Neural progenitor cell (in vitro differentiated cells): ENCODE data around the gene SMAD9. TPM values are rescaled to one million over a fixed set of nuclear protein-coding genes. Genes with fewer than 3 reads are reported as not detected.

Experiments used
- DNase-seq: peaks from one replicate; pipeline ENCODE4 v3.0.0-alpha.2; 2016; ENCODE audit warnings: low spot score
- H2AFZ ChIP-seq: fragments of 200-600 bp; sonication (generic); replicated peaks from 2 replicates; pipeline ENCODE4 v1.6.1; 2016; ENCODE audit warnings: antibody characterized with exemption
- H3F3A ChIP-seq: fragments of 200-600 bp; sonication (generic); 2 replicates; pipeline ENCODE4 v1.6.1; 2016; ENCODE audit warnings: antibody characterized with exemption, low read depth
- H3K27ac ChIP-seq: fragments of 200-600 bp; sonication (generic); 2 replicates; pipeline ENCODE4 v1.5.1; 2016; ENCODE audit warnings: mild to moderate bottlenecking
- H3K27me3 ChIP-seq: fragments of 200-600 bp; sonication (generic); 2 replicates; pipeline ENCODE4 v1.6.1; 2016; ENCODE audit warnings: mild to moderate bottlenecking, moderate library complexity
- H3K36me3 ChIP-seq: fragments of 200-600 bp; sonication (generic); 2 replicates; pipeline ENCODE4 v1.5.1; 2016
- H3K4me1 ChIP-seq: fragments of 200-600 bp; sonication (generic); 2 replicates; pipeline ENCODE4 v1.6.1; 2016; ENCODE audit warnings: mixed run types
- H3K4me2 ChIP-seq: fragments of 200-600 bp; sonication (generic); 2 replicates; pipeline ENCODE4 v1.6.1; 2016
- H3K4me3 ChIP-seq: fragments of 200-600 bp; sonication (generic); 2 replicates; pipeline ENCODE4 v1.5.1; 2016
- H3K79me2 ChIP-seq: fragments of 200-600 bp; sonication (generic); 2 replicates; pipeline ENCODE4 v1.6.1; 2016; ENCODE audit warnings: low read depth
- H3K9ac ChIP-seq: fragments of 200-600 bp; sonication (generic); 2 replicates; pipeline ENCODE4 v1.6.1; 2016
- H3K9me3 ChIP-seq: fragments of 200-600 bp; sonication (generic); 2 replicates; pipeline ENCODE4 v1.5.1; 2016; ENCODE audit warnings: low read depth
- H4K20me1 ChIP-seq: fragments of 200-600 bp; sonication (generic); 2 replicates; pipeline ENCODE4 v1.6.1; 2016; ENCODE audit warnings: low read depth
- H3K27ac Mint-ChIP-seq: 3 replicates; pipeline ENCODE4 v1.8.0; 2021; ENCODE audit warnings: mixed read lengths
- H3K27me3 Mint-ChIP-seq: 2 replicates; pipeline ENCODE4 v1.8.0; 2022; ENCODE audit warnings: low read depth, mild to moderate bottlenecking, inconsistent platforms, moderate library complexity, mixed read lengths; ENCODE audit not compliant: insufficient read depth
- H3K36me3 Mint-ChIP-seq: 3 replicates; pipeline ENCODE4 v1.8.0; 2021; ENCODE audit warnings: mixed read lengths
- H3K4me1 Mint-ChIP-seq: 3 replicates; pipeline ENCODE4 v1.8.0; 2021; ENCODE audit warnings: mixed read lengths
- H3K4me3 Mint-ChIP-seq: 3 replicates; pipeline ENCODE4 v1.8.0; 2021; ENCODE audit warnings: mild to moderate bottlenecking, moderate library complexity, mixed read lengths
- H3K9me3 Mint-ChIP-seq: 3 replicates; pipeline ENCODE4 v1.8.0; 2020; ENCODE audit warnings: mixed read lengths
- EZH2 ChIP-seq: fragments of 200-600 bp; sonication (generic); IDR thresholded peaks from 2 replicates; pipeline ENCODE4 v1.6.1; 2017; ENCODE audit warnings: antibody characterized with exemption, mild to moderate bottlenecking, moderate library complexity
- EZH2phosphoT487 ChIP-seq: fragments of 200-600 bp; sonication (generic); IDR thresholded peaks from 2 replicates; pipeline ENCODE4 v1.6.1; 2017; ENCODE audit warnings: antibody characterized with exemption
- total RNA-seq: library from RNA; depleted of rRNA; stranded (reverse); fragments of >200 nt; gene quantifications from 2 replicates; pipeline ENCODE4 v1.2.3, GENCODE V29; 2015; ENCODE audit warnings: low replicate concordance
- TF ChIP-seq, protein P1 (sequence below): fragments of 200-600 bp; sonication (generic); IDR thresholded peaks from 2 replicates; pipeline ENCODE4 v1.5.1; 2017; ENCODE audit warnings: antibody characterized with exemption, mild to moderate bottlenecking

SMAD9 gene
- total RNA-seq, 1 donor from 2014 or later: 1.6 TPM

DNA sequence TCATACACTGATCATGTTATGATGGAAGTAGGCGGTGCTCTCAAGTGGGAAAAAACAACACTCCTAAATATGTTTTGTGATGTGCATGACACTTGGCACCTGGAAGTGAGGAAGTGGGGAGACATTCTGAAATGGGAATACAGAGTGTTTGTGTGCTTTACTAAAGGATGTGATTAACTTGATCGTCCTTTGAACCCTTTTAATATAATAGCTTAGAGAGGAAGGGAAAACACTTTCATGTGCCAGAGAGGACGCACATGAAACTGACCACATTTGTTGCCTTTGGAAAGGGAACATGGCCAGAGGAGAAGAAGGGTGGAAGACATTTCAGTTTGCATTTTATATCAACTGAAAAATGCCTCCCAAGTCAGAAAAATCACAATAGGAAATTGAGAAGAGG is 31.4 kb downstream of the SMAD9 start:
- peaks cover 16% of the 10 kb centered on the region for H3K4me1 Mint-ChIP-seq
- TF ChIP-seq EZH2phosphoT487 (no peak), EZH2 (no peak)
- TF ChIP-seq, protein P1, sequence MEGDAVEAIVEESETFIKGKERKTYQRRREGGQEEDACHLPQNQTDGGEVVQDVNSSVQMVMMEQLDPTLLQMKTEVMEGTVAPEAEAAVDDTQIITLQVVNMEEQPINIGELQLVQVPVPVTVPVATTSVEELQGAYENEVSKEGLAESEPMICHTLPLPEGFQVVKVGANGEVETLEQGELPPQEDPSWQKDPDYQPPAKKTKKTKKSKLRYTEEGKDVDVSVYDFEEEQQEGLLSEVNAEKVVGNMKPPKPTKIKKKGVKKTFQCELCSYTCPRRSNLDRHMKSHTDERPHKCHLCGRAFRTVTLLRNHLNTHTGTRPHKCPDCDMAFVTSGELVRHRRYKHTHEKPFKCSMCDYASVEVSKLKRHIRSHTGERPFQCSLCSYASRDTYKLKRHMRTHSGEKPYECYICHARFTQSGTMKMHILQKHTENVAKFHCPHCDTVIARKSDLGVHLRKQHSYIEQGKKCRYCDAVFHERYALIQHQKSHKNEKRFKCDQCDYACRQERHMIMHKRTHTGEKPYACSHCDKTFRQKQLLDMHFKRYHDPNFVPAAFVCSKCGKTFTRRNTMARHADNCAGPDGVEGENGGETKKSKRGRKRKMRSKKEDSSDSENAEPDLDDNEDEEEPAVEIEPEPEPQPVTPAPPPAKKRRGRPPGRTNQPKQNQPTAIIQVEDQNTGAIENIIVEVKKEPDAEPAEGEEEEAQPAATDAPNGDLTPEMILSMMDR: no peak

DNA sequence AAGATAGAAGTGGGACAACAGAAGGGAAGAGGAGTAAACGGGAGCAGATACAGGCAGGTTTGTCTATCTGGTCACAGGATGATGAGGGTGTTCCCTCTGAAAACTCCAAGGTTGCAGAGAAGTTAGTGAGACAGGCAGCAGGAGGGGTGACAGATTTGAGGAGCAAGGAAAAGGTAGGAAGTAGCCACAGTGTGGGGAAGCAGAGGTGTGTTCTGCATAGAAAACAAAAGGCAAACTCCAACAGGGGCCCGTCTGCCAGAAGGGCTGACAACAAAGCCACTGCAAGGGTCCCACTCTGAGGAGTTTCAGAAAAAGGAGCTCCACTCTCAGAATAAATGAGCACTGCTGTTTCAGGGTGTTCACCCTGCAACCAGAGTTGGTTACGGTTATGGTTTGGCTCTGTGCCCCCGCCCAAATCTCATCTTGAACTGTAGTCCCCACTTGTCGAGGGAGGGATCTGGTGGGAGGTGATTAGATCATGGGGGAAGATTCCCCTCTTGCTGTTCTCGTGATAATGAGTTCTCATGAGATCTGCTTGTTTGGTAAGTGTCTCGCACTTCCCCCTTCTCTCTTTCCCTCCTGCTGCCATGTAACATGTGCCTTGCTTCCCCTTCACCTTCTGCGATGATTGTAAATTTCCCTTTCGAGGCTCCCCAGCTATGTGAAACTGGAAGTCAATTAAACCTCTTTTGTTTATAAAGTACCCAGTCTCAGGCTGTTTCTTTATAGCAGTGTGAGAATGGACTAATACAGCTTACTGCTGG is 32.1 kb downstream of the SMAD9 start:
- TF ChIP-seq, protein P1: no peak
- no peak for TF ChIP-seq EZH2
- TF ChIP-seq EZH2phosphoT487: no peak
- peak; percentile 26 for DNase-seq
- Histone ChIP-seq H3F3A (peaks cover 4% of the 10 kb centered on the region), H4K20me1 (no peaks in the 10 kb centered on the region), H2AFZ (peak overlapping the region; percentile 93), H3K9me3 (no peaks in the 10 kb centered on the region), H3K4me3 (no peak overlapping the region), H3K36me3 (no peaks in the 10 kb centered on the region), H3K4me1 (peaks cover 18% of the 10 kb centered on the region), H3K79me2 (no peaks in the 10 kb centered on the region), H3K27me3 (no peaks in the 10 kb centered on the region), H3K9ac (no peak overlapping the region), H3K27ac (no peak overlapping the region), H3K4me2 (peak overlapping the region; percentile 50)
- Mint-ChIP-seq H3K4me1 (peaks cover 19% of the 10 kb centered on the region), H3K4me3 (no peak overlapping the region), H3K27ac (no peak overlapping the region), H3K36me3 (no peaks in the 10 kb centered on the region), H3K9me3 (peaks cover 2% of the 10 kb centered on the region), H3K27me3 (peaks cover 2% of the 10 kb centered on the region)

More for the DNA sequence above, 31.4 kb downstream of the SMAD9 start:
- H3K27ac Mint-ChIP-seq: no peak overlapping the region
- Histone ChIP-seq H3K4me3 (no peak overlapping the region), H4K20me1 (no peaks in the 10 kb centered on the region), H3K27me3 (no peaks in the 10 kb centered on the region), H3F3A (peaks cover 4% of the 10 kb centered on the region), H3K9me3 (no peaks in the 10 kb centered on the region), H3K4me2 (peak overlapping the region; percentile 50), H3K79me2 (no peaks in the 10 kb centered on the region), H2AFZ (no peak overlapping the region), H3K4me1 (peaks cover 18% of the 10 kb centered on the region), H3K36me3 (no peaks in the 10 kb centered on the region), H3K27ac (no peak overlapping the region), H3K9ac (no peak overlapping the region)
- no peaks in the 10 kb centered on the region for H3K36me3 Mint-ChIP-seq
- peaks cover 2% of the 10 kb centered on the region for H3K9me3 Mint-ChIP-seq
- H3K27me3 Mint-ChIP-seq: peaks cover 2% of the 10 kb centered on the region
- DNase-seq: no peak
- H3K4me3 Mint-ChIP-seq: no peak overlapping the region

DNA sequence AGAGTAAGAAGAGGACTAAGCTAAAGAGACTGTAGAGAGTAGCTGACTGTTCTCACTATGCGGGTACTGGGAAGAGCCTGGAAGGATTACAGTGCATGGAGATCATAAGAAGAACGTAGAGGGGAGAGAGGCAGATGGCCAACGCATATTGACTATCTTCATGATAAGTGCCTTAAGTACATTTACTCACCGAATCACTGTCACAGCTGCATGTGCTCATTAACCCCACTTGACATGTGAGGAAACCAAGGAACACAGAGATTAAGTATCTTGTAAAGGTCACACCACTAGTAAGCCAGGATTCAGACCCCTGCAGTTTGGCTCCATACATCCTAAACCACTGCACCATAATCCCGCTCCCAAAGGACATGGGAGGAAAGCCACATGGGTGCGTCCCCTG is 34.1 kb downstream of the SMAD9 start:
- Mint-ChIP-seq H3K4me1 (peaks cover 19% of the 10 kb centered on the region), H3K27me3 (peaks cover 2% of the 10 kb centered on the region)
- no peaks in the 10 kb centered on the region for H3K36me3 ChIP-seq

More for the DNA sequence above, 34.1 kb downstream of the SMAD9 start:
- Mint-ChIP-seq H3K36me3 (no peaks in the 10 kb centered on the region), H3K9me3 (peaks cover 2% of the 10 kb centered on the region), H3K4me3 (no peak overlapping the region), H3K27ac (no peak overlapping the region)
- peaks cover 18% of the 10 kb centered on the region for H3K4me1 ChIP-seq
- no peaks in the 10 kb centered on the region for H3K27me3 ChIP-seq
- peaks cover 4% of the 10 kb centered on the region for H3F3A ChIP-seq
- no peaks in the 10 kb centered on the region for H3K9me3 ChIP-seq
- H3K9ac ChIP-seq: no peak overlapping the region
- H3K4me2 ChIP-seq: no peak overlapping the region
- no peaks in the 10 kb centered on the region for H4K20me1 ChIP-seq
- TF ChIP-seq, protein P1: no peak
- TF ChIP-seq EZH2phosphoT487 (no peak), EZH2 (no peak)
- no peaks in the 10 kb centered on the region for H3K79me2 ChIP-seq
- DNase-seq: no peak
- no peak overlapping the region for H3K4me3 ChIP-seq
- no peak overlapping the region for H2AFZ ChIP-seq
- H3K27ac ChIP-seq: no peak overlapping the region
